CD4-positive, CD25-positive, alpha-beta regulatory T cell (primary cell): ENCODE results near the gene CERKL. TPM values are rescaled to one million over a fixed set of nuclear protein-coding genes. Genes with fewer than 3 reads are reported as not detected.

ENCODE experiments used
- ATAC-seq, 2 donors: fragments of 150-1000 bp; cut with Tn5 transposase; one replicate each; pipeline ENCODE4 v1.10.0; 2021; ENCODE audit warnings: low read depth in 2 of 2, moderate number of reproducible peaks in 2 of 2, moderate library complexity in 1 of 2
- DNase-seq, 3 donors: peaks; one replicate each; pipeline versions ENCODE4 v3.0.0 to v3.0.0-alpha.2; 2012 to 2022; ENCODE audit warnings: mixed read lengths in 1 of 3
- H3K27ac ChIP-seq: one replicate; pipeline ENCODE4 v1.7.0; 2013; ENCODE audit warnings: mild to moderate bottlenecking, low read length; ENCODE audit not compliant: insufficient read depth, poor library complexity, severe bottlenecking
- H3K27me3 ChIP-seq: one replicate; pipeline ENCODE4 v1.7.0; 2013; ENCODE audit warnings: low read length; ENCODE audit not compliant: control insufficient read depth, insufficient read depth
- H3K36me3 ChIP-seq: one replicate; pipeline ENCODE4 v1.7.0; 2013; ENCODE audit warnings: mild to moderate bottlenecking, low read length, moderate library complexity; ENCODE audit not compliant: control insufficient read depth, insufficient read depth
- H3K4me1 ChIP-seq: 2 replicates; pipeline ENCODE4 v1.7.0; 2013; ENCODE audit warnings: mild to moderate bottlenecking, low read length; ENCODE audit not compliant: insufficient read depth, control insufficient read depth, poor library complexity, severe bottlenecking
- H3K4me3 ChIP-seq: one replicate; pipeline ENCODE4 v1.7.0; 2013; ENCODE audit warnings: low read depth, mild to moderate bottlenecking, low read length, moderate library complexity
- H3K9me3 ChIP-seq, 2 experiments: 1 replicate in 1 of 2; 2 replicates in 1 of 2; pipeline ENCODE4 v1.7.0; 2013; ENCODE audit warnings: low read length in 2 of 2, mild to moderate bottlenecking in 1 of 2, moderate library complexity in 1 of 2; ENCODE audit not compliant: control insufficient read depth in 2 of 2
- H3K27ac Mint-ChIP-seq, 3 donors: one replicate each; pipeline ENCODE4 v1.8.0; 2020 to 2022; ENCODE audit warnings: mild to moderate bottlenecking in 3 of 3, mixed read lengths in 3 of 3, moderate library complexity in 2 of 3
- H3K27me3 Mint-ChIP-seq: one replicate; pipeline ENCODE4 v1.8.0; 2022; ENCODE audit warnings: mild to moderate bottlenecking, mixed read lengths
- H3K36me3 Mint-ChIP-seq: one replicate; pipeline ENCODE4 v1.8.0; 2020; ENCODE audit warnings: mixed read lengths
- H3K4me1 Mint-ChIP-seq, 4 donors: one replicate each; pipeline ENCODE4 v1.8.0; 2020 to 2022; ENCODE audit warnings: mixed read lengths in 4 of 4, mild to moderate bottlenecking in 1 of 4
- H3K4me3 Mint-ChIP-seq, 4 donors: one replicate each; pipeline ENCODE4 v1.8.0; 2020 to 2022; ENCODE audit warnings: mild to moderate bottlenecking in 4 of 4, mixed read lengths in 4 of 4, moderate library complexity in 3 of 4
- H3K9me3 Mint-ChIP-seq, 7 donors: one replicate each; pipeline ENCODE4 v1.8.0; 2020 to 2022; ENCODE audit warnings: mixed read lengths in 7 of 7, mild to moderate bottlenecking in 3 of 7, moderate library complexity in 2 of 7
- polyA plus RNA-seq, 4 donors: library from polyadenylated mRNA; unstranded; fragments of 300-500 nt; fragmentation: Illumina TruSeq; gene quantifications; one replicate each; pipeline ENCODE4 v1.2.3, GENCODE V29; 2021
- total RNA-seq: library from RNA; stranded (reverse); gene quantifications from one replicate; pipeline ENCODE4 v1.2.3, GENCODE V29; 2022

Gene CERKL
- total and polyA plus RNA-seq, 5 donors from 2014 or later = 4.2 to 12.0 (median 9.0) TPM; not detected in 1

GRCh38 chr2:181674461-181674860 lies 17.6 kb upstream of the CERKL start:
- Histone ChIP-seq H3K4me1 (peaks cover 3% of the 10 kb centered on the region), H3K36me3 (no peaks in the 10 kb centered on the region), H3K27me3 (peaks cover 15% of the 10 kb centered on the region), H3K9me3 (no peaks in the 10 kb centered on the region), H3K4me3 (no peak overlapping the region), H3K27ac (no peak overlapping the region)
- H3K4me1 Mint-ChIP-seq = peaks cover 0 to 14% (median 2%) of the 10 kb centered on the region in 4 donors
- no peak overlapping the region for H3K4me3 Mint-ChIP-seq
- peaks cover 0 to 13% (median 0%) of the 10 kb centered on the region in 7 donors for H3K9me3 Mint-ChIP-seq
- peaks cover 3% of the 10 kb centered on the region for H3K36me3 Mint-ChIP-seq
- H3K27me3 Mint-ChIP-seq = peaks cover 49% of the 10 kb centered on the region
- DNase-seq = no peak
- no peak overlapping the region for H3K27ac Mint-ChIP-seq
- no peak for ATAC-seq

GRCh38 chr2:181673173-181673572 lies 16.3 kb upstream of the CERKL start:
- H3K9me3 ChIP-seq = no peaks in the 10 kb centered on the region
- Mint-ChIP-seq H3K9me3 (peaks cover 0 to 5% (median 0%) of the 10 kb centered on the region in 7 donors), H3K4me3 (no peak overlapping the region), H3K4me1 (peaks cover 0 to 6% (median 2%) of the 10 kb centered on the region in 4 donors), H3K27ac (no peak overlapping the region), H3K36me3 (no peaks in the 10 kb centered on the region), H3K27me3 (peaks cover 49% of the 10 kb centered on the region)
- DNase-seq (no peak), ATAC-seq (no peak)
- H3K27me3 ChIP-seq = peaks cover 9% of the 10 kb centered on the region
- no peaks in the 10 kb centered on the region for H3K36me3 ChIP-seq
- H3K4me3 ChIP-seq = no peak overlapping the region
- peaks cover 3% of the 10 kb centered on the region for H3K4me1 ChIP-seq
- no peak overlapping the region for H3K27ac ChIP-seq

- Histone ChIP-seq H3K36me3 (no peaks in the 10 kb centered on the region), H3K9me3 (no peaks in the 10 kb centered on the region), H3K4me3 (no peak overlapping the region), H3K27ac (no peak overlapping the region), H3K4me1 (no peaks in the 10 kb centered on the region), H3K27me3 (peaks cover 8% of the 10 kb centered on the region)
- Mint-ChIP-seq H3K4me3 (no peak overlapping the region), H3K4me1 (no peaks in the 10 kb centered on the region), H3K27ac (no peak overlapping the region), H3K36me3 (no peaks in the 10 kb centered on the region), H3K9me3 (no peaks in the 10 kb centered on the region), H3K27me3 (peaks cover 43% of the 10 kb centered on the region)
- no peak for ATAC-seq
- DNase-seq = no peak
These were observed 15.5 kb upstream of the CERKL start for GRCh38 chr2:181672255-181673008.

GRCh38 chr2:181670632-181671031 lies 13.7 kb upstream of the CERKL start:
- no peaks in the 10 kb centered on the region for H3K4me1 ChIP-seq
- no peak overlapping the region for H3K27ac ChIP-seq
- H3K4me1 Mint-ChIP-seq = no peaks in the 10 kb centered on the region
- DNase-seq = no peak
- H3K4me3 ChIP-seq = no peak overlapping the region
- H3K36me3 Mint-ChIP-seq = no peaks in the 10 kb centered on the region
- H3K9me3 ChIP-seq = no peaks in the 10 kb centered on the region
- peaks cover 0 to 14% (median 0%) of the 10 kb centered on the region in 7 donors for H3K9me3 Mint-ChIP-seq
- H3K27me3 Mint-ChIP-seq = peaks cover 45% of the 10 kb centered on the region
- no peak overlapping the region for H3K27ac Mint-ChIP-seq
- no peak for ATAC-seq
- H3K36me3 ChIP-seq = no peaks in the 10 kb centered on the region
- no peak overlapping the region for H3K4me3 Mint-ChIP-seq
- H3K27me3 ChIP-seq = peaks cover 8% of the 10 kb centered on the region

DNA sequence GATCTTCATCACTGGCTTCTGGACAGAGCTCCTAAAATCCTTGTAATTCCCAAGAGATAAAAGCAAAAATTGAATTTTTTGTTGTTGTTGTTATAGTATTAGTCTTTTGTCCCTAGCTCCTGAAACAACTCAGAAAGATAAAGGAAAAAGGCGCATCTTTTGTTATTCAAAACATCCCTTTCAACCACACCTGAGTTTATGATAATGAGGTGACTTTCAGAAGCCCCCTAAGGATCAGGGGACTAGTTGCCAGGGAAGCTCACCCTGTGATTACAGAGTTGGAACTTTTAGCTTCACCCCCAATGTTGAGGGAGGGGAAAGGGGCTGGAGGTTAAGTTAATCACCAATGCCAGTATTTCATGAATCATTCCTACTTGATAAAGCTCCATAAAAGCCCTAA lies 10.3 kb upstream of the CERKL start:
- H3K36me3 ChIP-seq = no peaks in the 10 kb centered on the region
- Mint-ChIP-seq H3K9me3 (peaks cover 0 to 15% (median 0%) of the 10 kb centered on the region in 7 donors), H3K27me3 (peaks cover 34% of the 10 kb centered on the region), H3K36me3 (no peaks in the 10 kb centered on the region), H3K27ac (no peak overlapping the region), H3K4me3 (no peak overlapping the region), H3K4me1 (no peaks in the 10 kb centered on the region)
- no peaks in the 10 kb centered on the region for H3K4me1 ChIP-seq
- H3K9me3 ChIP-seq = no peaks in the 10 kb centered on the region
- H3K4me3 ChIP-seq = no peak overlapping the region
- no peaks in the 10 kb centered on the region for H3K27me3 ChIP-seq
- no peak overlapping the region for H3K27ac ChIP-seq
- DNase-seq = no peak
- ATAC-seq = no peak

DNA sequence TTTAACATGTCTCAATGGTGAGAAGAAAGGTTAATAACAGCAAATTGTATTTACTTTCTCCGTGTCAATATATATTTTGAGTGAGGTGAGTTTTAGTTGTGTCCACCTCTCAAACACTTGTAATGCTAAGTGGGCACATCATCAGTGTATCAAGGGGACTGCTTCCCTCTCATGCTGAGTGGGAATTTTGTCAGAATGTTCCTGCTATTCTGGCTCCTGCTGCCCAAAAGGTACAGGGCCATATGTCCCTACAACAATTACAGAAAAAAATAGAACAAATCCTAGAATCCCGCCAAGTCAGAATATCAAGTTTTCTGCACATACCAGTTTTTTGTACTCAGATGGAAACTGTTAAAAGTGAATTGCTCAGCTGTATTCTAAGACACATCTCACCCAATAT lies 5.4 kb upstream of the CERKL start:
- peaks cover 7% of the 10 kb centered on the region for H3K27me3 ChIP-seq
- no peak overlapping the region for H3K27ac ChIP-seq
- DNase-seq (no peak), ATAC-seq (no peak)
- H3K4me3 ChIP-seq = no peak overlapping the region
- Mint-ChIP-seq H3K27me3 (peaks cover 43% of the 10 kb centered on the region), H3K9me3 (peaks cover 0 to 15% (median 2%) of the 10 kb centered on the region in 7 donors), H3K4me3 (no peak overlapping the region), H3K4me1 (peaks cover 0 to 5% (median under 1%) of the 10 kb centered on the region in 4 donors), H3K36me3 (no peaks in the 10 kb centered on the region), H3K27ac (no peak overlapping the region)
- no peaks in the 10 kb centered on the region for H3K36me3 ChIP-seq
- H3K4me1 ChIP-seq = no peaks in the 10 kb centered on the region
- no peaks in the 10 kb centered on the region for H3K9me3 ChIP-seq

GRCh38 chr2:181660181-181660580 lies 3.3 kb upstream of the CERKL start:
- Mint-ChIP-seq H3K4me1 (peaks cover 3 to 9% (median 5%) of the 10 kb centered on the region in 4 donors), H3K9me3 (peaks cover 0 to 2% (median 0%) of the 10 kb centered on the region in 7 donors), H3K27me3 (peaks cover 51% of the 10 kb centered on the region), H3K36me3 (no peaks in the 10 kb centered on the region), H3K4me3 (no peak overlapping the region), H3K27ac (no peak overlapping the region)
- no peak for DNase-seq
- Histone ChIP-seq H3K4me3 (no peak overlapping the region), H3K9me3 (no peaks in the 10 kb centered on the region), H3K27ac (no peak overlapping the region), H3K4me1 (peaks cover 6% of the 10 kb centered on the region), H3K27me3 (peaks cover 12% of the 10 kb centered on the region), H3K36me3 (no peaks in the 10 kb centered on the region)
- no peak for ATAC-seq

DNA sequence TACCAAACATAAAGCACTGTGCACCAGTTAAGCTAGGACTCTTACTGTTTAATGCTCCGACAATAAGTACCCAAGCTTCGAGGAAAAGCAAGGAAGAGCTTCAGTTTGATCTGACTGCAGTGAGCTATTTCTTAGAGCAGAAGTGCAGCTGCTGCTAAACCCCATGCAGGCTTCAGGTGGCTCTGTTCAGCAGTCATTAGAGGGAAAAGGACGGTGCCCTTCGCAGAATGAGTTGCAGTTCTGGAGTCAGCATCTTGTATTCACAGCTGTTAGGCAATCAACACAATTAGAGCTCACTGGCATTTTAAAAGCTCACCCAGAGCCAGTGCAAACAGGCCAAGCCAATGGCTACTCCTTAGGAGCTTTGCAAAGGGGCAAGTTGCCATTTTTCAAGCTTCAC lies 1.5 kb upstream of the CERKL start:
- H3K4me1 Mint-ChIP-seq = peaks cover 3 to 9% (median 5%) of the 10 kb centered on the region in 4 donors
- no peaks in the 10 kb centered on the region for H3K36me3 Mint-ChIP-seq
- Histone ChIP-seq H3K27me3 (peaks cover 12% of the 10 kb centered on the region), H3K4me1 (peaks cover 6% of the 10 kb centered on the region), H3K36me3 (no peaks in the 10 kb centered on the region), H3K4me3 (no peak overlapping the region), H3K27ac (no peak overlapping the region), H3K9me3 (no peaks in the 10 kb centered on the region)
- no peak for DNase-seq
- H3K27me3 Mint-ChIP-seq = peaks cover 55% of the 10 kb centered on the region
- ATAC-seq = no peak
- H3K4me3 Mint-ChIP-seq = peak overlapping the region in 1 of 4 donors; percentile 2
- H3K9me3 Mint-ChIP-seq = peaks cover 0 to 2% (median 0%) of the 10 kb centered on the region in 7 donors
- no peak overlapping the region for H3K27ac Mint-ChIP-seq
